ENCODE measurements around the gene FGFRL1.
A peak's percentile ranks its signal among the peaks of the same experiment; 100 is the strongest.

FGFRL1 gene

DNA sequence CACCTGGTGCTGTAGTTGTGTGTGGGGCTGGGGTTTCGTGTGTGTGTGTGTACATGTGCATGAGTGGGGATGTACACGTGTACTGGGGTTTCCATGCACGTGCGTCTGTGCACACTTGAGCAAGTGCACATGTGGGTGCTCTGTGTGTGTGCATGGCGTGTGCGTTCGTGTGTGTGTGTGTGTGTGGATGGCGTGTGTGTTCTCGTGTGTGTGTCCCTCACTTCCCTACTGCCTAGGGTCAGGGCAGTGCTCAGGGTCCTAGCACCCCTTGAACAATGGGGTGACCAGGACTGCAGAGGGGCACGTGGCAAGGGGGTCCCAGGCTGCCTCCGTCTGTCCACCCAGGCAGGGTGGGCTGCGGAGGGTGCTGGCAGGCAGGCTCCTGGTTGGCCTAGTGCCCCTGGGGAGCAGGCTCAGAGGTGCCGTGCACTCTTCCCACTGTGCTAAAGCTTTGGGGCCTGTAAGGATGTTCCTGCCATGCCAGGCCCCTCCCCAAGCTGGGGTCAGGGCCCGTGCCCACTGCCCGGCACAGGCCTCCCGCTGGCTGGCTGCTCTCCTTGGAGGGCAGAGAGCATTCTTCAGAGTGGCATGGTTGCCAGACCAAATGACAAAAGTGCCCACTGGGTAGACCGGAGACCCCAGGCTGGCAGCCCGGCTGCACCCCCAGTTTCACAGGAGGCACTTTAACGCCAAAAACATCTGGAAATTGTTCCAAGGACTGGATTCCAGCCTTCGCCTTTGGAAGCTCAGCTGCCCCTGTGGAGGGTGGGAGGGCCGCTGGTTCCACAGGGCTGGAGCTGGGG, 29.1 kb downstream of the FGFRL1 start:
- no peak for DNase-seq

DNA sequence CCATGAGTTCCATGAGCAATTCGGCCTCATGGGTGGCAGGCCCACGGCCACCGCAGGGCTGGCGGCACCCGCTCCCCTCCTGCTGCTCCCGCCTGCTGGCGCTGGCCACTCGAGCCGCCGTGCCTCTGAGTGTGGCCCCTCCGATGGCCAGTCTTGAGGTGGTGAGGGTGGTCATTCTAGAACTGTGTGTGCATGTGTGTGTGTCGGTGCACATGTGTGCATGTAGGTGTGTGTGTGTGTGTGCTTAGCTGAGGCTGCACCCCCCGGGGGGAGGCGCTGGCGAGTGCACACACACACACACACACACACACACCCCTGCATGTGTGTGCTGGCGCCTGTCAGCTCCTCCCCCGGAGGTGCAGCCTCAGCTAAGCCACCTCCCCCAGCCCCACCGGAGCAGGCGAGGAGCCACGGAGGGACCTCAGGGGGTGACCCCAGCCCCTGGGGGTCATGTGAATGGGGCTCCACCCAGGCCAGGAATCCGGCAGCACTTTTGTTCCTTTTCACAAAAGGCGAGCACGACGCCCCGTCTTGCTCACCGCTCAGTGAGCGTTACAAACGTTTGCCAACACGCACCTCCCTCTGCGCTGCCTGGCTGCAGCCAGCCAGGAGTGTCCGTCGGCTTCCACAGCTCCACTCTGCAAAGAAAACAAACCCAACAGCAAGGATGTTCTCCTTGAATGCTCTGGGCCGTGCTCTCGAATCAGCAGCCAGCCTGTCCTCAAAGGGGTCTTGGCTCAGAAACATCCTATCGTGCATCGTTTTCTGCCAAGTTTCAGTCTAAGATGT, 29.9 kb downstream of the FGFRL1 start:
- no peak for DNase-seq

DNA sequence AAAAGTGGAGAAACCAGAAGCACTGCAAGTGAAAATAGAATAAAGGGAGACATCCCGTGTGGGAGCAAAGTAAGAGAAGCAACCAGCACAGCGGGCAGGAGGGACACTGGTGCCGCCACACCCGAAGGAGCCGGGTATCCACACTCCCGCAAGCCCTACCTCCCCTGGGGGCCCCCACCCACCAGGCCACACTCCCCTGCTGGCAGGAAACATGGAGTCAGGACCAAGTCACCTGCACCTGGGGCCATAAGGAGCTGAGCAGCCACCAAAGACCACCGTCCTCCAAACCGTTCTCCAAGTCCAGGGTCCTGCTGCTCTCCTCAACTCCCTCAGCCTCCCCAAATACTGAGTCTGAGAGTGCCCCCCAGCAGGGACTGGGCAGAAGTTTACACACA, 30.5 kb downstream of the FGFRL1 start:
- no peak for DNase-seq

DNA sequence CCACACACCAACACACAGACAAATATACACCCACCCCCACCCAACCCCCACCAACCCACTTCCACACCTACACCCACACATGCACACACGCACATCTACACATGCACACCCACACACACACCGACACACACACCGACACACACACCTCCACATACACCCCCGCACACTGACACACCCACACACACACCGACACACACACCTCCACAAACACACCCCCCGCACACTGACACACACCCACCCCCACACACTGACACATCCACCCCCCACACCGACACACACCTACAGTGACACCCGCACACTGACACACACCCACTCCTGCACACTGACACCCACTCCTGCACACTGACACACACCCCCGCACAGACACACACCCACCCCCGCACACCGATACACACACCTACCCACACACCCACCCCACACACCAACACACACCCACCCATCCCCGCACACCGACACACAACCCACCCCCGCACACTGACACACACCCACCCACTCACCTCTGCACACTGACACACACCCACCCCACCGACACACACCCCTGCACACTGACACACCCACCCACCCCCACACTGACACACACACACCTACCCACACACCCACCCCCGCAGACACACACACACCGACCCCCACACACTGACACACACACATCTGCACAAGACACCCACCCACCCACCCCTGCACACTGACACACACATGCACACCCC, 31.1 kb downstream of the FGFRL1 start:
- no peak for DNase-seq

DNA sequence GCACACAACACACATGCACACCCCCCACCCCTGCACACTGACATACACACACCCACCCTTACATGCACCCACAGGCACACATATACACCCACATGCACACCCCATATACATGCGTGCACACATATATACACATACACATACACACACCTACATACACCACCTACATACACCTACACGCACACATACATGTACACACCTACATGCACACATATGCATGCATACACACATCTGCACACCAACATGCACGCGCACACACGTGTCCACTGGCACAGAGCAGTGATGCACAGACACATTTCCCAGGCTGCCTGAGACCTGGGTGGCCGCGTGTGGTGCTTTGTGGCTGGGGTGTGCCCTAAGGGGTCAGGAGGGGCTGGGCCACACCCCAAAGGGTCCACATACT, 31.7 kb downstream of the FGFRL1 start:
- DNase-seq = peak in 1 of 4 experiments; percentile 7

DNA sequence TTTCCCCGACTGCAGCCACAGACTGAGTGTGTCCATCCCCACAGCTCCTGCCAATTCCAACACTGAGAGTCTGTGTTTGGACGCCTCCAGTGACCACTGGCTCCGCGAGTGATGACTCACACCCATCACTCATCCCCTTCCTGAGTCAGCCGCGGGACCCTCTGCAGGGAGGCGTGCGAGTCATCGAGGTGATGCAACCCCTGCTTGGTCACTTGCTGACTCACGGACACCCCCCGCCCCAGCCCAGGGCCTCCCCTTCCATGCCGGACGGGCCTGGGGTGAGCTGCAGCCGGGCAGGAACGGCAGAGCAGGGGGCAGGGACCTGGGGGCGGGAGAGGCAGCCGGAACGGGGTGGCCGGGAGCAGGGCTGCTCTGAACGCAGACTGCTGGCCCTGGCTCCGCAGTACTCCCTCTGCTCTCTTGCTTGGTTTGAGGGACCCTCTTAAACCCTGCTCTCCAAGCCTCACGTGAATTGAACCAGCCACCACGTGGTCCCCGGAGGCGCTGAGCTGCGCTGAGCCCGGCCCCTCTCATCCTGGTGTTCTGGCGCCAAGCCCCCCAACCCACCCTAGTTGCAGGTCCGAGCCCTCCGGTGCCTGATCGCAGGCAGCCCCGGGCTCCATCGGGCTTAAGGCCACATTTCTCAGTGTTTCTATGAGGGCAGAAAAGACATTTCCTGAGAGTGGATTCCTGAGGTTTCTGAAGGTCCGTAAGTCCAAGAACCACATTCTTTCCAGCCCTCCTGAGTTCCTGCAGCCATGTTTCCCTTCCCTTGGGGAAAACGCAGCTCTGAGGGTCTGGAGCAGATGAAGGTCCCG, 32.4 kb downstream of the FGFRL1 start:
- peak; percentile 91 to 96 (median 92) for DNase-seq

DNA sequence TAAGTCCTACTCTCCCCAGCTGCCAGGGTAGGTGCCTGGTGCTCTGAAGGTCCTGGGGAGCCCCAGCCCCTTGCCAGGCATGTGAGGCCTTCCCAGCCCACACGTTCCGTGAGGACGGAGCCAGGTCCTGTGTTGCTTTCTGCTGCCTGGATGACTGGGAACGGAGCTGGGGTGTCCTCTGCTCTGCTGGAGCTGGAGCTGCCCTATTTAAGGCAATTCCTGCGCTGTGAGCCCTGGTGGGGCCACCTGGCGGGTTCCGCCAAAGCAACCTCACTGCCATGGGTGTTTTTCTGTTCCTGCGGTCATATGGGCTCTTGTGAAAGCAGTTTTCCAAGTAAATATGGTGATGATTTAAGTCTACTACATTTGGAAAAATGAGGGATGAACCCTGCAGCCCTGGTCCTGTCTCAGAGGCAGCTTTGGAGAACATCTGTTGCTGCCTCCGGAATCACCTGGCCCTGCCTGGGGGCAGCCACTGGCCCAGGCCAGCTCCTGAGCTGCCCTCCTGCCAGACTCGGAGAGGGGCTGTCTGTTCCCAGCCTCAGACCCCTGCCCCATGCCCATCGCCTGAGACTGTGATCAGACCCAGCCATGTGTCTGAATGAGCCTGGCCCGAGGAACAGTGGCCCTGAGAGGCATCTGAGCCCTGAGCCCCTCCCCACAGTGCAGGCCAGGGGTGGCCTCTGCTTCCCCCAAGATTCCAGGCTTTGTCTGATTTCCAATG, 33.2 kb downstream of the FGFRL1 start:
- DNase-seq = peak in 1 of 4 experiments; percentile 4

DNA sequence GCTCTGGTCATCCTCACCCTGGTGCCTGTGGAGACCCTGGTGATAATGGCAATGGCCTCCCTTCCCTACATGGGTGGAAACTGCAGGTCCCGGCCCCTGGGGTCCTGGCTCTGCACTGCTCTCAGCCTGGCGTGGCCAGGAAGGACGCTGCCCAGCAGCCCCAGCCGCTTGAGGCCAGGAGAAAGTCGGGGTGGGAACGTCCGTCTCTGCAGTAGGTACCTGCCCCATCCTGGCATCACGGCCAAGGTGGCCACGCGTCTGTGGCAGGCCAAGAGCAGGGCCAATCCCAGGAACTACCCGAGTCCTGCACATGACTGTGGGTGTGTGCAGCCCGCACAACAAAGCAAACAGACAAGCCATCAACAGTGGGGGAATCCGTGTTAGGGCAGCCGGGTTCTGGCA, 33.8 kb downstream of the FGFRL1 start:
- DNase-seq = peak in 1 of 4 experiments; percentile 1

DNA sequence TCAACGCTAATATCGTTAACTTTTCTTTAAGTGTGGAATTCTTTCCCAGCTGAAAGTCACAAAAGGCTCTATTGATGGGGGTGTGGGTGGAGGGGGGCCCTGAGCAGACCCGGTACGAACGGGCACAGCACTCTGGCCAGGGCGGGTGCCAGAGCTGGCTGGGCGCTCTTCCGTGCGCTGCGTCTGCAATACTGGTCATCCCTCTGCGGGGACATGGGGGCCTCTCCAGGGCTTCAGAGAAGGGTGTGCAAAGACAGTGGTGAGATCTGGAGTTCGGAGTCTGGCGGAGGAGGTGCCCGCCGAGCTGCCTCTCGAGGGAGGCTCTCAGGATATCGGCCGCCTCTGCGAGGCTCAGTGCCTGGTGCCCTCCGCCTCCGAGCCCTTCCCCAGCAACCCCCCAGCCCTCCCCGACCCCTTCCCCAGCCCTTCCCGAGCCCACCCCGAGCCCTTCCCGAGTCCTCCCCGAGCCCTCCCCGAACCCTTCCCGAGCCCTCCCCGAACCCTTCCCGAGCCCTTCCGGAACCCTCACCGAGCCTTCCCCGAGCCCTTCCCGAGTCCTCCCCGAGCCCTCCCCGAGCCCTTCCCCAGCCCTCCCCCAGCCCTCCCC, 34.3 kb downstream of the FGFRL1 start:
- DNase-seq = peak in 1 of 4 experiments; percentile 0

DNA sequence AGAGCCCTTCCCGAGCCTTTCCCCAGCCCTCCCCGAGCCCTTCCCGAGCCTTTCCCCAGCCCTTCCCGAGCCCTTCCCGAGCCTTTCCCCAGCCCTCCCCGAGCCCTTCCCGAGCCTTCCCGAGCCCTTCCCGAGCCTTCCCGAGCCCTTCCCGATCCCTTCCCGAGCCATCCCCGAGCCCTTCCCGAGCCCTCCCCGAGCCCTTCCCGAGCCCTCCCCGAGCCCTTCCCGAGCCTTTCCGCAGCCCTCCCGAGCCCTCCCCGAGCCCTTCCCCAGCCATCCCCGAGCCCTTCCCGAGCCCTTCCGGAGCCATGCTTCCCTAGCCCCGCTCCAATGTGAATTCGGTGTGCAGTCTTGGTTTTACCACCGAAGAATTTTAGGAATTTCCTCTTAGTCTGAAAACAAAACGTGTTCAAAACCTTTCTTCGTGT, 35.2 kb downstream of the FGFRL1 start:
- peak in 1 of 4 experiments; percentile 12 for DNase-seq

DNA sequence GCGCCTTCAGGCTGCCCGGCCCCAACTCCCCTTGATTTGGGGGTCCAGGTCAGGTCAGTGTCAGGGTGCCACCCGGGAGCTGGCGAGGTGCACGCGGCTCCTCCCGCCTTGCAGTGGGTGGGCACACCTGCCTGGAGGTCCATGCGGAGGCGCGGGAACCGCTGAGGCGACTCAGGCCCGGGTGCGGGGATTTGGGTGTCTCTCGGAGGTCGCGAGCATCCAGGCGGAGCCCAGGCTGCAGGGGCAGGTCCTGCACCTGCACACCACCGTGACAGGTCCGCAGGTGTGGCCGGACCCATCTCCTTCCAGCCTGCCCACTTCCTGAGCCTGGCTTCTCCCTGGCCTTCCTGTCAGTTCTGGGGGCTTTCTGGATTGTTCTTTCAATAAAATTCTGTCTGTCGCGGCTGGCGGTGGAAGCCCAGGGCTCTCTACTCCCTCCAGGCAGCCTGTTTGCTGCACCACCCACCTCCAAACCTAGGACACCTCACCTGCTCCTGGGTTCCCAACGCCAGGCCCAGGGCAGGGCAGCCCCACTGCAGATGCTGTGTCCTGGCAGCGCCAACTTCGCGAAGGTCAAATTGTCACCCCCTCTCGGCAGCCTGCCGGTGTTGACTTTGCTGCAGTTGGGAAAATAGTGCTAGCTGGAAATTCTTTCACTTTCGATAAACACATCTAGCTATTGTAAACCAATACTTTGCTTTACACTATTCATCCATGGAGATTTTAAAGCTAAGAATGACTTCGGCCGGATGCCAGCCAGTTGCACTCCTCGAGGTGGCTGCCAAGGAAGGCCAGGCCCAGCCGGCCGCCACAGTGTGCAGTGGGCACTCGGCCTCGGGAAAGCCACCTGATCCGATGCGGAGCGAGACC, 35.9 kb downstream of the FGFRL1 start:
- DNase-seq = peak in 1 of 4 experiments; percentile 1

DNA sequence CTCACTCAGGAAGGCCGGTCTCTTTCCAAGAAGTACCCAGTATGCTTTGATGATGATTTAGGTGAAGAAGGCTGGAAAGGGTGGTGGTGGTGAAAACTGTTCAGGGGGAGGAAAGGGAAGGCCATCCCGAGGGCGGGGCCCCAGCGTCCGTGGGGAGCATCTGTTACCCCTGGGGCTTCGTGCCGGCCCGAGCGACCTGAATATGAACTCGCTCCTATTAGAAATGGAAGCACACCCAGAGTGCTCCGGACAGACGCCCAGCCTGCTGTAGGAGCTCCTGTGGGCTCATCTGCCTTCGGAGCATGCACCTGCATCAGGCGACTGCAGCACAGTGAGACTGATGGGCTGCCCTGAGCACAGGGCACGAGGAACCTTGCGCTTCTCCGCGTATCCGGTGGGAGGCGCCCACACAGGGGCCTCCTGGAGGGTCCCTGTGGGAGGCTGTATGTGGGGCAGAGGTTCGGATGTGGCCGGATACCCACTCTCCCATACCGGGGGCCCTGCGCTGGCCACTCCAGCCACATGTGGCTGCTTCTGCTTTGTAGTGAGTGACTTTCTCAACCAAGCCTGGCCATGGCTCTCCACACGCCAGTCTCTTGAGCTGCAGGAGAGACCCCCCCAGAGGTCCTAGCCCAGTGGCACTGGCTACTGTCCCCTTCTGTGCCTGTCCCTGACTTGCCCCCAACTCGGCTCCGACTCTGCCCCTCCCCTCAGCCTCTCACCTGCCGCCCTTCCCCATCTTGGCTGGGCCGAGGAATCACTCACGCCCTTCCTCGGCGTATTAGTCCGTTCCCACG, 36.7 kb downstream of the FGFRL1 start:
- peak in 1 of 4 experiments; percentile 2 for DNase-seq

DNA sequence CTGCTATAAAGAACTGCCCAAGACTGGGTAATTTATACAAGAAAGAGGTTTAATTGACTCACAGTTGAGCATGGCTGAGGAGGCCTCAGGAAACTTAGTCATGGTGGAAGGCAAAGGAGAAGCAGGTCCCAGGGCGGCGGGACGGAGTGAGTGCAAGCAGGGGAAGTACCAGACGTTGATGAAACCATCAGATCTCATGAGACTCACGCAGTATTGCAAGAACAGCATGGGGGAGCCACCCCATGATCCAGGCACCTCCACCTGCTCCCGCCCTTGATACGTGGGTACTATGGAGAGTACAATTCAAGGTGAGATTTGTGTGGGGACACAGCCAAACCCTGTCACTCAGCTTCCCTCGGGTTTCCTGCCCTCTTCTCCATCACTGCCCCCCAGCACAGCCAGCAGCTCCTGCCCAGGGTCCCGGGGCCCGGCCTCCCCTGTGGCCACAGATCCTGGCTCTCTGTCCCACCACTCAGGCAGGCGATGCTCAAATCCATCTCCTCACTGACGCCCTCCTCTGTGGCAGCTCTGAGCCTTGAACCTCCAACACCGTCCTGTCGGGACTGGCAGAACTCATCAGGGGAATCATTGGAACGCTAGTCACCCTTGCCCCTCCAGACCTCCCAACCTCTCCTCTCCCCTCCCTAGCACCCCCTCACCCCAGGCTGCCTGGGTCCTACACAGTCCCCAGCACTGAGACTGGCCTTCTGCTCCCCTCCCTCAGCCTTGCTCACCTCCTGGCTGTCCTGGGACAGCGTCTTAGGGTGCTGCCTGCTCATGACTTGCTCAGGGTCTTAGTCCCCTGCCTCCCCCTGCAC, 37.6 kb downstream of the FGFRL1 start:
- peak; percentile 60 to 80 (median 79) for DNase-seq

DNA sequence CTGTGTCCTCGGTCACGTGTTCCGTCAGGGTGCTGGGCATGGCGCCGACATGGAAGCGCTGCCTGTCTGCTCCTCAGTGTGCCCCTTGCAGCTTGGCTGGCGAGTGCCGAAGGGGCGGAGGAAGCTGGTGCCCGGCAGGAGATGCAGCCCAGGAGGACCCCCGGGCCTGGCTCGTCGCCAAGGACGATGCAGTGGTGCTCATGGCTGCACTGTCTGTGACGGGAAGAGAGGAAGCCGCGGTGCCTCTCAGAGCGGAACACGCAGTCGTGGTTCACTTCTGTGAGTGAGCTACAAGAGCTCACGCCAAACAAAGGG, 38.1 kb downstream of the FGFRL1 start:
- no peak for DNase-seq

DNA sequence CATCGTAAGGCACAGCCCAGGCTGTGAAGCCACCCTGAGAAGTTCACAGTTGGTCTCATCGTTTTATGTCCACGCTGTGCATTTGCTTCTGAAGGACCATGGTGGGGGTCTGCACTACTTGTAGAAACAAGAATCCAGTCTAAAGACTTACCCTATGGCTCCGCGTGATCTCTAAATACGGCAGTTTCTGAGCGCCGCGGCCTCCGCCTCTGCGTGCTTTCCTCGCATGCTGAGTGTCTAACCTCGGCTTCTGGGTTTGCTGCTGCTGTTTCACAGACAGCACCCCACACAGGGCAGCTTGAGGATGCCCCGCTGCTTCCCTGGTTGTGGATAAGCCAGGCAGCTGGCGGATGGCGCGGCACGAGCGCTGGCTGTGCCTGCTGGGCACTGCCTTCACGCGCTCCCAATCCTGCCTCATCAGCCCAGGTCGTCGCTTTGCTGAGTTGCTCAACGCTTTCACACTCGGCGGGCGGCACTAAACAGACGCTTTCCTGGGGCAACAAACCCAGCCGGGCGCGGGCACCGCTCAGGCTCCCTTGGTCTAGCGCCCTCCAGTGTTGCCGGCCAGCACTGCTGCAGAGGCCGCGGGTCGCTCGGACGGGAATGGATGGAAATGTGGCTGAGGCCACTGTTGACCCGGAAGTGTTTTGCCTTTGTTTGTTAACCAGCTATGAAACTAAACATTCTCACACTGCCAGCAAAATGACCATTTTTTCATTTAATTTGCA, 39.2 kb downstream of the FGFRL1 start:
- DNase-seq = no peak

DNA sequence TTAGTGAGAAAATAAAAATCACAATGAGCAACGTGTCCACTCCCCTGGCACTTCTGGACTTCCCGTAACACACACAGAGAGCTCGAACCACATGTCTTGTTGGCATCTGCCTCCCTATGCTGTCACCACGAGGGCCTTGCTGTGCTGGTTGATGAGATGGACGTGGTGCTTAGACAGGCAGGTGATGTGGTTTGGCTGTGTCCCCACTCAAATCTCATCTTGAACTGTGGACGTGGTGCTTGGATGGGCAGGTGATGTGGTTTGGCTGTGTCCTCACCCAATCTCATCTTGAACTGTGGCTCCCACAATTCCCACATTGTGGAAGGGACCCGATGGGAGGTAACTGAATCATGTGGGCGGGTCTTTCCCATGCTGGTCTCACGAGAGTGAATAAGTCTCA, 40.0 kb downstream of the FGFRL1 start:
- no peak for DNase-seq

DNA sequence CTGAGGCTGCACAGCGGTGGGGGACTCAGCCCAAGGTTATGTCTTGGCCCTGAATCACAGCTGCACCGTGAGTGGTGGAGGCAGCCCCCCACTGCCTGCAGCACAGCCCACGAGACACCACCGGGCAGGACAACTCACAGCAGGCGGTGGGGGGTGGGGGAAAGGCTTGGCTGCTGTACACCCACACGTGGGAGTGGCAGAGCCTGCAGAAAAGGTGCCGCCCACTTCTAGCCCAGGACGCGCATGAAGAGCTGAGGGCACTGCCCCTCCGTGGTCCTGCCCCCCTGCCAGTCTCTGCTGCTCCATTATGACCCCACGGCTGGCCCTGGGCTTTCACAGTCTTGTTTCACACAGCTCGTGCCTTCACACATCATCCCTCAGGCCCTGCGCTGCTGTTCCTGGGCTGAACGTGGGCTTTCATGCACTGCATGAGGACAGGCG, 40.8 kb downstream of the FGFRL1 start:
- DNase-seq = no peak

All from suppressor macrophage (primary cell).